MCF 10A (cell line): ENCODE data around the gene SLC4A2. TPM values are rescaled to one million over a fixed set of nuclear protein-coding genes. Genes with fewer than 3 reads are reported as not detected.
A peak's percentile ranks its signal among the peaks of the same experiment; 100 is the strongest.

Experiments used
- BruUV-seq: library from RNA; stranded (reverse); fragments of 400-500 nt; replicated peaks from 2 replicates; lab custom pipeline; 2021; lab: Mats Ljungman, UMichigan
- CTCF ChIA-PET: fragments of 300-600 bp; sonication (Branson Sonifier 250); formaldehyde crosslinking; extraction: SDS; loops from one replicate; lab custom pipeline; 2021; ENCODE audit warnings: antibody characterized with exemption, inconsistent platforms; lab: Yijun Ruan, JAX
- POLR2A ChIA-PET: fragments of 300-600, 350-650 bp; sonication (Branson Sonifier 250); formaldehyde crosslinking; extraction: SDS; loops from one replicate; lab custom pipeline; 2020; ENCODE audit warnings: antibody characterized with exemption, inconsistent platforms; lab: Yijun Ruan, JAX
- DNase-seq: peaks from one replicate; pipeline ENCODE4 v3.0.0-alpha.2; 2018; ENCODE audit not compliant: unreplicated experiment
- H3K27ac Mint-ChIP-seq: one replicate; pipeline ENCODE4 v1.8.0; 2022; ENCODE audit warnings: mild to moderate bottlenecking, low read depth, mixed read lengths; ENCODE audit not compliant: unreplicated experiment
- H3K27me3 Mint-ChIP-seq: one replicate; pipeline ENCODE4 v1.8.0; 2022; ENCODE audit warnings: mixed read lengths; ENCODE audit not compliant: insufficient read depth, unreplicated experiment
- H3K36me3 Mint-ChIP-seq: one replicate; pipeline ENCODE4 v1.8.0; 2022; ENCODE audit warnings: mild to moderate bottlenecking, moderate library complexity, mixed read lengths; ENCODE audit not compliant: insufficient read depth, unreplicated experiment
- H3K4me1 Mint-ChIP-seq: one replicate; pipeline ENCODE4 v1.8.0; 2022; ENCODE audit warnings: mixed read lengths; ENCODE audit not compliant: insufficient read depth, unreplicated experiment
- H3K4me3 Mint-ChIP-seq: one replicate; pipeline ENCODE4 v1.8.0; 2022; ENCODE audit warnings: mild to moderate bottlenecking, moderate library complexity, mixed read lengths; ENCODE audit not compliant: unreplicated experiment
- H3K9me3 Mint-ChIP-seq: one replicate; pipeline ENCODE4 v1.8.0; 2022; ENCODE audit warnings: mixed read lengths; ENCODE audit not compliant: unreplicated experiment
- intact Hi-C: fragments of 100-400 bp; cut with micrococcal nuclease; formaldehyde crosslinking; loops from 2 replicates; pipeline ENCODE4 v1.14.1; 2022
- total RNA-seq: library from RNA; stranded (reverse); gene quantifications from 2 replicates; pipeline ENCODE4 v1.2.3, GENCODE V29; 2022
- TF ChIP-seq, protein P1 (sequence below): fragments of 200-600 bp; IDR thresholded peaks from one replicate; pipeline ENCODE4 v1.8.0; 2022; ENCODE audit warnings: antibody characterized with exemption, mild to moderate bottlenecking; ENCODE audit not compliant: unreplicated experiment

SLC4A2 gene
- total RNA-seq, 1 experiment from 2014 or later, result 112 TPM

DNA sequence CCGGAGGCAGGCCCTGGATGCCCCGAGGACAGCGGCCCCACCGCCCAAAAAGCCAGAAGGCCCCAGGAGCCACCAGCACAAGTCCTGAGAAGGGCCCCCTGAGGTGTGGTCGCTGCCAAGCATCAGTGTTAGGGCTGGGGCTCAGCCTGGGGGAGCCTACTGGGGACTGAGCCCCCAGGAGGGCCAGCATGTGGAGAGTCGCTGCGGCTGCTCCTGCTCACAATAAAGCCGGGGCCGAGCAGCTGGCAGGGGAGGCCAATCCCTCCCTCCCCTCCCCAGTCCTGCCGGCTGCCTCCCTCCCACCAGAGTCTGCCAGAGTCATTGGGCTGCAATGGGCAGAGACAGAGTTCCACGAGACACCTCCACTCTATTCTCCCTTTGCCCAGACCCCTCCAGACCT lies 14.1 kb upstream of the SLC4A2 start:
- ChIA-PET CTCF (interaction anchor here (0.5 to 0.9 kb wide), 2 partner anchors 17 to 66 kb away, joined by 4 to 6 read pairs; partner anchors contain the start of gene ABCB8), POLR2A (no interaction called here)
- intact Hi-C loops, result no loop called here
- no TSS peak for BruUV-seq
- TF ChIP-seq, protein P1, sequence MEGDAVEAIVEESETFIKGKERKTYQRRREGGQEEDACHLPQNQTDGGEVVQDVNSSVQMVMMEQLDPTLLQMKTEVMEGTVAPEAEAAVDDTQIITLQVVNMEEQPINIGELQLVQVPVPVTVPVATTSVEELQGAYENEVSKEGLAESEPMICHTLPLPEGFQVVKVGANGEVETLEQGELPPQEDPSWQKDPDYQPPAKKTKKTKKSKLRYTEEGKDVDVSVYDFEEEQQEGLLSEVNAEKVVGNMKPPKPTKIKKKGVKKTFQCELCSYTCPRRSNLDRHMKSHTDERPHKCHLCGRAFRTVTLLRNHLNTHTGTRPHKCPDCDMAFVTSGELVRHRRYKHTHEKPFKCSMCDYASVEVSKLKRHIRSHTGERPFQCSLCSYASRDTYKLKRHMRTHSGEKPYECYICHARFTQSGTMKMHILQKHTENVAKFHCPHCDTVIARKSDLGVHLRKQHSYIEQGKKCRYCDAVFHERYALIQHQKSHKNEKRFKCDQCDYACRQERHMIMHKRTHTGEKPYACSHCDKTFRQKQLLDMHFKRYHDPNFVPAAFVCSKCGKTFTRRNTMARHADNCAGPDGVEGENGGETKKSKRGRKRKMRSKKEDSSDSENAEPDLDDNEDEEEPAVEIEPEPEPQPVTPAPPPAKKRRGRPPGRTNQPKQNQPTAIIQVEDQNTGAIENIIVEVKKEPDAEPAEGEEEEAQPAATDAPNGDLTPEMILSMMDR, result no peak
- H3K4me1 Mint-ChIP-seq, result peaks cover 10% of the 10 kb centered on the region
- no peaks in the 10 kb centered on the region for H3K27me3 Mint-ChIP-seq
- DNase-seq, result no peak
- H3K4me3 Mint-ChIP-seq, result no peak overlapping the region
- no peak overlapping the region for H3K27ac Mint-ChIP-seq
- H3K9me3 Mint-ChIP-seq, result no peaks in the 10 kb centered on the region
- H3K36me3 Mint-ChIP-seq, result peaks cover 9% of the 10 kb centered on the region

DNA sequence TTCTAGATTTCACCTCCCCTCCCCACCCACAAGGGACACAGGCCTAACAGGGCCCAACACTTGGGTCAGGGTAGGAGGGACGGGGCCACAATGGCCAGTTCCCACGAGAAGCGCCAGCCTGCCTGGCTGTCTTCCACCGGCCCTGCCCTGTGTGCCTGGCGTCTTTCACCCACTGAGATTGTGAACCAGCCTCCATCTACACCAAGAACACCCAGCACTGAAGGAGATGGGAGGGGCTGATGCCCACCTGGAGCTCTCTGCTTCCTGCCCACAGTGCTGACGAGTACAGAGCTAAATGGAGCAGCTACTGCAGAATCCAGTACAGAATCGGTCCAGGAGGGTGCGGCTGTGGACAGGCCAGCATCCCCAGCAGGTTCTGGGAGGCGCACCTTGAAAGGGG lies 13.4 kb upstream of the SLC4A2 start:
- peaks cover 10% of the 10 kb centered on the region for H3K4me1 Mint-ChIP-seq
- BruUV-seq, result TSS peak; percentile 10
- CTCF ChIA-PET, result interaction anchor here (1.1 kb wide), 1 partner anchor 65 kb away, joined by 3 read pairs; no protein-coding TSS in a partner anchor
- H3K27me3 Mint-ChIP-seq, result no peaks in the 10 kb centered on the region
- H3K9me3 Mint-ChIP-seq, result no peaks in the 10 kb centered on the region
- peaks cover 8% of the 10 kb centered on the region for H3K36me3 Mint-ChIP-seq
- H3K4me3 Mint-ChIP-seq, result no peak overlapping the region
- intact Hi-C loops, result no loop called here
- no peak for DNase-seq
- H3K27ac Mint-ChIP-seq, result no peak overlapping the region
- POLR2A ChIA-PET, result interaction anchor here (0.8 to 1.4 kb wide), 3 partner anchors 11 to 21 kb away, joined by 3 to 6 read pairs (median 3); partner anchors contain the start of gene CDK5
- TF ChIP-seq, protein P1, result no peak

DNA sequence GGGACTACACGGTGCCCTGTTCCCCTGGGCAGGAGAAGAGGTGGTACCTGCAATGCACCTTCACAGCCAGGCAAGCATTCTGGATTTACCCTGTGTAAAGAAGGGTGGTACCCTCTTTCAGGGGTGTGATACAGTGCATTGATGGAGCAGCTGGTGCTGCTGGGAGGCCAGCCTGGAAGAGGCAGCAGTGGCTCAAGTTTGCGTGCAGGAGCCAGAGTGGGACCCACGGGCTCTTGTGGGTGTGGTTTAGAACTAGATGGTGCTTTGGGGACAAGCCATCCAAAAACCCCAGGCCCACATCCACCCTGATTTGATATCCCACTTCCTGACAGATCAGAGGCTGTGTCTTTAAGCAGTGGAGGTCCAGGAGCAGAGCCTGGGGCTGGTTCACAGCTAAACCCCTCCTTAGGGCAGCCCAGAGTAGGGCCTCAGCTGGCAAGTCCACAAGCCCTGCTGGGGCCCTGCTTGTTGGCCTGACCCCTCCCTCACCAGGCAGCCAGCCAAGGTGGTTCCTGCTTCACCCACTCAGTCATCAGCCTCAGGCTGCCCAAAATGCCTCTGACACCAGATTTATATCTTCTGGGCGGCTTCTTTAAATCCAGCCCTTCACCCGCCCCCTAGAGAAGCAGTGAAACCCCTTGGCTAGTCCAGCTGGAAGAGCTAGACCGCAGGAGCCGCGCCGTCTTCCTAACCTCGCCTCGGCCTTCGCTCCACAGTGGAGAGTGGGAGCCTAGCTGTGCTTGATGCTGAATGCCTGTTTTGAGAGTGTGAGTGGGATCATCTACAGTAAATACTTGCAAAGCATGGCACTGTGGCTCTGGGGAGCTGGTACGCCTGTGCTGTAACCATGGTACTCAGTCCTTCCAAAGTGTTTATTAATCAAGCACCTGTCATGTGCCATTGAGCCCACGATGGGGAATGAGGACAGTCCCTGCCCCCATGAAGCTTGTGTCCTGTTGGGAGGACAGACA lies 12.5 kb upstream of the SLC4A2 start:
- peaks cover 8% of the 10 kb centered on the region for H3K36me3 Mint-ChIP-seq
- ChIA-PET CTCF (interaction anchor here (0.6 to 1.5 kb wide), 4 partner anchors 19 to 1240 kb away, joined by 3 to 4 read pairs (median 3); partner anchors contain the start of gene ABCB8), POLR2A (interaction anchor here (0.7 to 1.4 kb wide), 5 partner anchors 10 to 67 kb away, joined by 3 to 6 read pairs (median 4); partner anchors contain the start of genes CDK5, FASTK and SLC4A2)
- no peak overlapping the region for H3K4me3 Mint-ChIP-seq
- intact Hi-C loops, result no loop called here
- DNase-seq, result peak; percentile 70
- H3K4me1 Mint-ChIP-seq, result peaks cover 10% of the 10 kb centered on the region
- TF ChIP-seq, protein P1, result no peak
- peak overlapping the region; percentile 50 for H3K27ac Mint-ChIP-seq
- BruUV-seq, result no TSS peak
- no peaks in the 10 kb centered on the region for H3K27me3 Mint-ChIP-seq
- no peaks in the 10 kb centered on the region for H3K9me3 Mint-ChIP-seq
